Epithelial cell of esophagus (primary cell): Measurements from ENCODE around the gene STIM2.

Source experiments
- DNase-seq: peaks from one replicate; pipeline ENCODE4 v3.0.0; 2010; ENCODE audit warnings: low read depth
- H3K4me3 ChIP-seq: 2 replicates; pipeline ENCODE4 v1.5.1; 2011; ENCODE audit warnings: mild to moderate bottlenecking, low read length, control low read depth
- CTCF ChIP-seq: IDR thresholded peaks from 2 replicates; pipeline ENCODE4 v1.5.1; 2011; ENCODE audit warnings: low read depth, mild to moderate bottlenecking, low read length, control low read depth, inconsistent platforms; ENCODE audit not compliant: insufficient read depth; ENCODE audit errors: missing control alignments

The STIM2 gene

GRCh38 chr4:27042411-27042810 is 181.8 kb downstream of the STIM2 start:
- no peak for TF ChIP-seq CTCF
- no peak for DNase-seq
- H3K4me3 ChIP-seq, result no peak overlapping the region

- TF ChIP-seq CTCF, result no peak
- H3K4me3 ChIP-seq, result no peak overlapping the region
- DNase-seq, result no peak
Measured at GRCh38 chr4:27043200-27043599, 182.6 kb downstream of the STIM2 start.

GRCh38 chr4:27046851-27047250 is 186.2 kb downstream of the STIM2 start:
- H3K4me3 ChIP-seq, result no peak overlapping the region
- TF ChIP-seq CTCF, result no peak
- no peak for DNase-seq

GRCh38 chr4:27048429-27049238 is 188.0 kb downstream of the STIM2 start:
- no peak overlapping the region for H3K4me3 ChIP-seq
- peak; percentile 28 for DNase-seq
- TF ChIP-seq CTCF, result peak; percentile 66

GRCh38 chr4:27049239-27049829 is 188.7 kb downstream of the STIM2 start:
- DNase-seq, result no peak
- H3K4me3 ChIP-seq, result no peak overlapping the region
- no peak for TF ChIP-seq CTCF

GRCh38 chr4:27050731-27051130 is 190.1 kb downstream of the STIM2 start:
- H3K4me3 ChIP-seq, result no peak overlapping the region
- no peak for DNase-seq
- TF ChIP-seq CTCF, result no peak
